DOHH2 (cell line): Measurements from ENCODE around the gene S100P.

Experiments used
- EZH2phosphoT487 ChIP-seq: fragments of 200-600 bp; sonication (generic); IDR thresholded peaks from 2 replicates; pipeline ENCODE4 v1.6.1; 2017; ENCODE audit warnings: borderline replicate concordance, mild to moderate bottlenecking, antibody characterized with exemption, low read length, moderate library complexity, mixed read lengths
- TF ChIP-seq, protein P1 (sequence below): fragments of 200-600 bp; sonication (generic); IDR thresholded peaks from one replicate; pipeline ENCODE4 v1.5.1; 2014; ENCODE audit warnings: antibody characterized with exemption, mild to moderate bottlenecking, low read depth, low read length; ENCODE audit not compliant: poor library complexity, severe bottlenecking

DNA sequence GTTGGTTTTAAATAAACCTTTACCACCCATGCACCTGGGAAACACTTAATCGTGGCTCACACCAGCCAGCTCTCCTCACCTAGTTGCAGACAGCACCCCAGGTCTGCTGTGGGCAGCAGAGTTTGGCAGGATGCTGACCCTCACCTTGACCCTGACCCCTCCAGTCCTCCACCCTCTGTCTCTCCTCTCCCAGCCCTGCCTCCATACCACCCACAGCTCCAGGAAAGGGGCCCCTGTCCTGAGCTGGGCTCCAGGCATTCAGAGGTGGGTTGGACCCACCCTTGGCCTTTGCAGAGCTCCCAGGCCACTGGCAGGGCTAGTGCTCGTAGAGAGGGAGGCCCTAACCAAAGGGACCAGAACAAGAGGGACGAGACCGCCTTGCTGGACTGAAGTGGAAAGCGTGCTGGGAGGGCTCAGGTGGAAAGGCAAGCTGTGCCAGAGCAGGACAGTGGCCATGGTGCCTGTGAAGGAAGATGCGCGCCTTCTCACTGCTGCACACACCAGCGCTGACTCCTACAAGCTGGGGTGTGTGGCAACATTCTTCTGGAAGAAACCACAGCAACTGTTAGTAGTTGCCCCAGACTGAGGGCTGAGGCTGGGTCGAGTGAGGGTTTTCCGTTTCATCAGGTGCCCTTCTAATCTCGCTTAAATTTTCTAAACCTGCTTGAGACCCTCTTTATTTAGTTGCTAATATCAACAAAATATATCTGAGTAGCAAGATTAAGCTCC, 10.7 kb upstream of the S100P start:
- TF ChIP-seq, protein P1, sequence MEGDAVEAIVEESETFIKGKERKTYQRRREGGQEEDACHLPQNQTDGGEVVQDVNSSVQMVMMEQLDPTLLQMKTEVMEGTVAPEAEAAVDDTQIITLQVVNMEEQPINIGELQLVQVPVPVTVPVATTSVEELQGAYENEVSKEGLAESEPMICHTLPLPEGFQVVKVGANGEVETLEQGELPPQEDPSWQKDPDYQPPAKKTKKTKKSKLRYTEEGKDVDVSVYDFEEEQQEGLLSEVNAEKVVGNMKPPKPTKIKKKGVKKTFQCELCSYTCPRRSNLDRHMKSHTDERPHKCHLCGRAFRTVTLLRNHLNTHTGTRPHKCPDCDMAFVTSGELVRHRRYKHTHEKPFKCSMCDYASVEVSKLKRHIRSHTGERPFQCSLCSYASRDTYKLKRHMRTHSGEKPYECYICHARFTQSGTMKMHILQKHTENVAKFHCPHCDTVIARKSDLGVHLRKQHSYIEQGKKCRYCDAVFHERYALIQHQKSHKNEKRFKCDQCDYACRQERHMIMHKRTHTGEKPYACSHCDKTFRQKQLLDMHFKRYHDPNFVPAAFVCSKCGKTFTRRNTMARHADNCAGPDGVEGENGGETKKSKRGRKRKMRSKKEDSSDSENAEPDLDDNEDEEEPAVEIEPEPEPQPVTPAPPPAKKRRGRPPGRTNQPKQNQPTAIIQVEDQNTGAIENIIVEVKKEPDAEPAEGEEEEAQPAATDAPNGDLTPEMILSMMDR = no peak
- TF ChIP-seq EZH2phosphoT487 = no peak
